Tibial artery (tissue), 4 donors: ENCODE measurements around the gene PLAGL1.

Source experiments
- DNase-seq, 2 donors: peaks; one replicate each; pipeline ENCODE4 v3.0.0-alpha.2; 2019
- H3K27ac ChIP-seq, 2 donors: fragments of 200-600 bp; sonication (generic) in 1 of 2; 1 replicate in 1 of 2; 2 replicates in 1 of 2; pipeline ENCODE4 v1.5.1; 2018 to 2019; ENCODE audit warnings: mild to moderate bottlenecking in 1 of 2
- H3K27me3 ChIP-seq, 2 donors: fragments of 200-600 bp; sonication (generic) in 1 of 2; one replicate each; pipeline versions ENCODE4 v1.5.1 to v1.6.0; 2016 to 2019
- H3K36me3 ChIP-seq, 3 donors: fragments of 200-600 bp; sonication (generic) in 2 of 3; one replicate each; pipeline ENCODE4 v1.5.1; 2016 to 2019; ENCODE audit warnings: mild to moderate bottlenecking in 2 of 3
- H3K4me1 ChIP-seq, 4 donors: fragments of 200-600 bp; sonication (generic) in 2 of 4; 1 replicate in 3 of 4; 2 replicates in 1 of 4; pipeline ENCODE4 v1.5.1; 2016 to 2019
- H3K4me3 ChIP-seq, 2 donors: fragments of 200-600 bp; sonication (generic) in 1 of 2; 1 replicate in 1 of 2; 2 replicates in 1 of 2; pipeline ENCODE4 v1.5.1; 2018 to 2019; ENCODE audit warnings: mild to moderate bottlenecking in 2 of 2
- H3K9me3 ChIP-seq, 3 donors: fragments of 200-600 bp; sonication (generic) in 1 of 3; one replicate each; pipeline ENCODE4 v1.5.1; 2016 to 2019
- intact Hi-C: fragments of 100-400 bp; cut with DNase I; formaldehyde crosslinking; loops from one replicate; pipeline ENCODE4 v1.15.0; 2023; ENCODE audit warnings: low total_unique reads
- TF ChIP-seq, protein P1 (sequence below), 2 experiments: fragments of 200-600 bp in 1 of 2; fragments of 450-650 bp in 1 of 2; IDR thresholded peaks; one replicate each; pipeline ENCODE4 v1.5.1; 2017 to 2019; ENCODE audit warnings: antibody characterized with exemption in 2 of 2, mild to moderate bottlenecking in 1 of 2, moderate library complexity in 1 of 2

Gene PLAGL1

DNA sequence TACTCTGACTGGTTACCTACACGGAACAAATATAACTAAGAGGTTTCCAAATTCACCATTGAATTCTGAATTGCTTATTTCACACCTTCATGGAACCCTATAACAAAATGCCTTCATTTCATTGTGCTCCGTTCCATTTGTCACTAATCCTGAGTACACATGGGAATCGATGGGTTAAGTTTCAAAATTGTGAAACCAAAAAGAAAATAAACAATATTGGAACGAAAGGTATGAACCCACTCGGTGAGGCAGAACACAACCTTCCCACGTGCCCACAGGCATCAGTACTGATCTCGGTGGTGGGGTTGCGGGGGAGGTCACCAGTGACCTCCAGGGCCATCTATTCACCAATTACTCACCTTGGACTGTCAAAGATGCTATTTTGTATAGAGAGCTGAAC is 34.0 kb downstream of the PLAGL1 start:
- no peak overlapping the region for H3K27ac ChIP-seq
- intact Hi-C loops: no loop called here
- DNase-seq: no peak
- H3K9me3 ChIP-seq: no peaks in the 10 kb centered on the region
- peaks cover 0 to 33% (median 6%) of the 10 kb centered on the region in 4 donors for H3K4me1 ChIP-seq
- no peaks in the 10 kb centered on the region for H3K36me3 ChIP-seq
- H3K27me3 ChIP-seq: no peaks in the 10 kb centered on the region
- TF ChIP-seq, protein P1, sequence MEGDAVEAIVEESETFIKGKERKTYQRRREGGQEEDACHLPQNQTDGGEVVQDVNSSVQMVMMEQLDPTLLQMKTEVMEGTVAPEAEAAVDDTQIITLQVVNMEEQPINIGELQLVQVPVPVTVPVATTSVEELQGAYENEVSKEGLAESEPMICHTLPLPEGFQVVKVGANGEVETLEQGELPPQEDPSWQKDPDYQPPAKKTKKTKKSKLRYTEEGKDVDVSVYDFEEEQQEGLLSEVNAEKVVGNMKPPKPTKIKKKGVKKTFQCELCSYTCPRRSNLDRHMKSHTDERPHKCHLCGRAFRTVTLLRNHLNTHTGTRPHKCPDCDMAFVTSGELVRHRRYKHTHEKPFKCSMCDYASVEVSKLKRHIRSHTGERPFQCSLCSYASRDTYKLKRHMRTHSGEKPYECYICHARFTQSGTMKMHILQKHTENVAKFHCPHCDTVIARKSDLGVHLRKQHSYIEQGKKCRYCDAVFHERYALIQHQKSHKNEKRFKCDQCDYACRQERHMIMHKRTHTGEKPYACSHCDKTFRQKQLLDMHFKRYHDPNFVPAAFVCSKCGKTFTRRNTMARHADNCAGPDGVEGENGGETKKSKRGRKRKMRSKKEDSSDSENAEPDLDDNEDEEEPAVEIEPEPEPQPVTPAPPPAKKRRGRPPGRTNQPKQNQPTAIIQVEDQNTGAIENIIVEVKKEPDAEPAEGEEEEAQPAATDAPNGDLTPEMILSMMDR (IDR thresholded peaks at IDR 0.05): no peak
- no peak overlapping the region for H3K4me3 ChIP-seq

DNA sequence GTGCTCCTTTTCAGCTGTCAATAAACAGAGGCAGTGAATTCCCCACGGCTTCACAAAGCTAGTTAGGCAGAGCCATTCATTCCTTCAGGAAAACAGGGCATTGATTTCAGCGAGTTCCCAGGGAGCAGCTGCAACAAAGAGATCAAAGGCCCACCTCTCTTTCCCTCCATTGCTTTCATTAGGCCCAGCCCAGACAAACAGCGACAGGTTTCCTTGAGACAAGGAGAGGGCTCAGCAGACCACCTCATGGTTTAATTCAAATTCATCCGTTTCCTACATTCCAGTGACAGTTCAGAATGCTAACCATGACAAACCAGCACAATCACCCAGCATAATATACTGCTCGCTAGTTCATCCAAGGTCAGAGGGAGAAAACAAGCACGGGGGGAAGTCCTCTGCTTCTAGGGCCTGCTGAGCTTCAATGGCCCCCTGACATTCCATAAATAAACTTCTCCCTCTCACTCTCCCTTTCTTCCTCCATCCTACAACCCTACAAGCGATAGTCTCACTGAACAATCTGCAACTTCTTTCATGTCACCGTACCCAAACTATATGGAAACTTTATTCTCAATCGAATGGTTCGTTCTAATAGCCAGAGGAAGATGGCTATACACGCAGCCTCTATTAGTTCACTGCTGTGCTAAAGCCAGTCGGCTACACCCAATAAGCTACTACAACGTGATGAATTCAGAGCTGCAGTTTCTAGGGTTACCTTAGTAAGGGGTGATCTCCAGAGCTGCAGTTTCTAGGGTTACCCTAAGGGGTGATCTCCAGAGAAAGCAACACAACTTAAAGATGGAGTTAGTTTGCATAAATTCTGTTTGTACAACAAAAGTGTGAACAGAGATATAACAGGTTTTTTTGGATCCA is 34.7 kb downstream of the PLAGL1 start:
- TF ChIP-seq, protein P1 (IDR thresholded peaks at IDR 0.05): no peak
- H3K9me3 ChIP-seq: no peaks in the 10 kb centered on the region
- intact Hi-C loops: no loop called here
- no peak for DNase-seq
- peaks cover 0 to 38% (median 6%) of the 10 kb centered on the region in 4 donors for H3K4me1 ChIP-seq
- no peak overlapping the region for H3K27ac ChIP-seq
- no peaks in the 10 kb centered on the region for H3K36me3 ChIP-seq
- H3K27me3 ChIP-seq: no peaks in the 10 kb centered on the region
- H3K4me3 ChIP-seq: no peak overlapping the region

DNA sequence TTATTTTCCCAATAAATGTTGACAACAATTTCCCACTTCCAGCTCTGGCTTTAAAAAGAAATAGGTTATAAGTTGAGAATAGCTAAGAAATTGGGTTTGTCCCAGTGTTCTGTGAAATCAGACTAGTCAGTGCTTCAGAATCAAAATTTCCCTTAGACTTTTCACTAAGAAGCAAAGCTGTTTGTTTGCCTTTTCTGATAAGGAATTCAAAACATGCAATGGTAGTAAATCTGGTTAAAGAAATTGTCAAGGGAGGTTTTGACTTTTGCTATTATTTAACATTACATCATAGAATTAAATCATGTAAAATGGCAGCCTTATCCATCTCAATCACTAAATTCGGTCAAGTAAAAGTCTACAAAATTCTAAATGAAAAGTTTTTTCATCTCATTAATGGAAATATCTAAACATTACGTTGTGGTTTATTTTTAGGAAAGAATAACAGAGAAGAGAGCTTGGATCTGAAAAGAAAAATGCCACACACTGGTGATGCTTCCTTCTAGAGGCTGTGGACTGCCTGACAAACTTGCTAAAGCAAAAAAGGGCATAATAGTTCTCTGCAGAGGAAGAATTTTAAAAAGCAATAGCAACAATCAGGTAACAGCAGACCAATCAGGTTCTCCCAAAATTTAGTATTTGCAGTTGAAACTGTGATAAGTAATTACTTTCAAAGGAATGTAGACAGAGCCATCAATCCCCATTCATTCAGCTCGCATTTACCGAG is 36.4 kb downstream of the PLAGL1 start:
- no peaks in the 10 kb centered on the region for H3K27me3 ChIP-seq
- no peaks in the 10 kb centered on the region for H3K9me3 ChIP-seq
- H3K36me3 ChIP-seq: no peaks in the 10 kb centered on the region
- TF ChIP-seq, protein P1 (IDR thresholded peaks at IDR 0.05): no peak
- intact Hi-C loops: no loop called here
- no peak for DNase-seq
- peaks cover 0 to 48% (median 8%) of the 10 kb centered on the region in 4 donors for H3K4me1 ChIP-seq
- H3K27ac ChIP-seq: peak overlapping the region; percentile 8 to 52
- H3K4me3 ChIP-seq: no peak overlapping the region

DNA sequence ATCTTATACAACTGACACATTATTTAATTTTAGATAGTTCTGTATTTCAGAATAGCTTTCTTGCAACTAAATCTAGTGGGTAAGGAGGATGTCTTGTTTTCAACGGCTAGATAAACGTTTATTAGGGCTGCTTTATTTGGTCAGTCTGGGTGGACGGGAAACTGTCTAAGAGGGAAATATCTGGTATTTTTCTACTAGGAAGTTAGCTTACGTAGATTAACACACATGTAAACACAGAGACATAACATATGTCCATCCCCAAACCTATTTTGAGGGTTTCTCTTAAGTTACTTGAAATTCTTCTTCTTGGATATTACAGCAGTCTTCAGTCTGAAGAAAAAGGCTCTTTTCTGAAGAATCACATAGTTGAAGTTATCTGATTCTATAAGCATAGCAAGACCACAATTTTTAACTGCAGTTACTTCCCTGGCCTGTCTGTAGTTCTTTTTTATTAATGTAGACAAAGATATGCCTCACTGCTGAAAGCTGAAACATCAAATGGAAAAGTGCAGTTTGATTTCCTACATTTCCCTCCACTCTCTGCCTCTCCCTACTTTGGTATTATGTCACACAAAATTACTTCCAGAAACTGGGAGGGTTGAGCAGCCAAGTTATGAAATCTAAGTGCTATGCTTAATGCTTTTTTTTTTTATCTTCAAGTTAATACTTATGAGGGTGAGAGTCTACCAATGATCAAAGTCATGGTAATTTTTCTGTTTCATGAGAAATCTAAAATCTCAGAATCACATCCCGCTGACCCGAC is 37.4 kb downstream of the PLAGL1 start:
- H3K36me3 ChIP-seq: peaks cover 0 to 8% (median 3%) of the 10 kb centered on the region in 3 donors
- TF ChIP-seq, protein P1 (IDR thresholded peaks at IDR 0.05): no peak
- no peak for DNase-seq
- intact Hi-C loops: no loop called here
- no peaks in the 10 kb centered on the region for H3K27me3 ChIP-seq
- peak overlapping the region; percentile 8 to 52 for H3K27ac ChIP-seq
- peaks cover 0 to 48% (median 8%) of the 10 kb centered on the region in 4 donors for H3K4me1 ChIP-seq
- no peak overlapping the region for H3K4me3 ChIP-seq
- no peaks in the 10 kb centered on the region for H3K9me3 ChIP-seq

DNA sequence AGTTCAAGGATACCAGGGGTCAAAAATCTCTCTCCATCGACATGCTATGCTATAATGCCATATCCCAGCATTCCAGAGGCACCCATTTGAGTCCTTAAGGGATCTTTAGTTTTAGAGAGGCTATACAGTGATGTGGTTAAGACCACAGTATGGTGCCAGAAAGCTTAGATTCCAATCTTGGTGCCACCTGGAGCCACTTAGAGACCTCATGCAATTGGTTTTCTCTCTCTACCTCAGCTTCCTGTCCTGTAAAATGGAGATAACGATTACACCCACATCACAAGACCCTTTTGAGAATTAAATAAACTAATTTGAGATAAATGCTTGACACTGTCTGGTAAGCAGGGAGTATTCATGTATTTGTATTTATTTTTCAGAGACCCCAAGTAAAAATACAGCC is 39.0 kb downstream of the PLAGL1 start:
- Histone ChIP-seq H3K27me3 (no peaks in the 10 kb centered on the region), H3K4me3 (no peak overlapping the region), H3K27ac (no peak overlapping the region), H3K9me3 (no peaks in the 10 kb centered on the region), H3K4me1 (peaks cover 0 to 48% (median 8%) of the 10 kb centered on the region in 4 donors), H3K36me3 (peaks cover 0 to 12% (median 11%) of the 10 kb centered on the region in 3 donors)
- no peak for DNase-seq
- intact Hi-C loops: no loop called here
- TF ChIP-seq, protein P1 (IDR thresholded peaks at IDR 0.05): no peak
